ENCODE results near the gene SDC4.

Gene SDC4

GRCh38 chr20:45313065-45313695 is 35.0 kb downstream of the SDC4 start:
- TF ChIP-seq POLR2A (IDR thresholded peaks at IDR 0.05; ENCODE audit: low read length) (no peak), GATA1 (IDR thresholded peaks at IDR 0.05; ENCODE audit: low read depth, low read length) (no peak)
- DNase-seq = no peak

GRCh38 chr20:45312241-45312640 is 36.0 kb downstream of the SDC4 start:
- no peak for TF ChIP-seq GATA1 (IDR thresholded peaks at IDR 0.05; ENCODE audit: low read depth, low read length)
- no peak for TF ChIP-seq POLR2A (IDR thresholded peaks at IDR 0.05; ENCODE audit: low read length)
- DNase-seq = no peak

- TF ChIP-seq GATA1 (IDR thresholded peaks at IDR 0.05; ENCODE audit: low read depth, low read length) = no peak
- no peak for TF ChIP-seq POLR2A (IDR thresholded peaks at IDR 0.05; ENCODE audit: low read length)
- DNase-seq = peak; percentile 58 to 71
These were observed 36.5 kb downstream of the SDC4 start for GRCh38 chr20:45311589-45312211.

- TF ChIP-seq GATA1 (IDR thresholded peaks at IDR 0.05; ENCODE audit: low read depth, low read length) = no peak
- TF ChIP-seq POLR2A (IDR thresholded peaks at IDR 0.05; ENCODE audit: low read length) = no peak
These were observed 39.1 kb downstream of the SDC4 start for GRCh38 chr20:45309075-45309474.

GRCh38 chr20:45308117-45308778 is 40.0 kb downstream of the SDC4 start, which contains the start of gene MATN4:
TSS of gene MATN4 (minus strand) at chr20:45308299. CDS start at chr20:45305582, 2,717 bp downstream.
- no peak for DNase-seq
- TF ChIP-seq POLR2A (IDR thresholded peaks at IDR 0.05; ENCODE audit: low read length) = no peak
- TF ChIP-seq GATA1 (IDR thresholded peaks at IDR 0.05; ENCODE audit: low read depth, low read length) = no peak

More at GRCh38 chr20:45309075-45309474, 39.1 kb downstream of the SDC4 start:
- DNase-seq = no peak

- no peak for DNase-seq
- TF ChIP-seq GATA1 (IDR thresholded peaks at IDR 0.05; ENCODE audit: low read depth, low read length) (no peak), POLR2A (IDR thresholded peaks at IDR 0.05; ENCODE audit: low read length) (no peak)
These were observed 41.1 kb downstream of the SDC4 start for GRCh38 chr20:45307076-45307640.

GRCh38 chr20:45306431-45306982 is 41.7 kb downstream of the SDC4 start, which contains the start of gene RBPJL:
TSS of gene RBPJL (plus strand) at chr20:45306840. CDS start at chr20:45306923, 83 bp downstream.
- peak; percentile 39 to 62 for DNase-seq
- no peak for TF ChIP-seq GATA1 (IDR thresholded peaks at IDR 0.05; ENCODE audit: low read depth, low read length)
- no peak for TF ChIP-seq POLR2A (IDR thresholded peaks at IDR 0.05; ENCODE audit: low read length)

GRCh38 chr20:45305262-45305661 is 43.0 kb downstream of the SDC4 start:
- TF ChIP-seq GATA1 (IDR thresholded peaks at IDR 0.05; ENCODE audit: low read depth, low read length) = no peak
- no peak for TF ChIP-seq POLR2A (IDR thresholded peaks at IDR 0.05; ENCODE audit: low read length)
- no peak for DNase-seq

GRCh38 chr20:45304464-45304999 is 43.7 kb downstream of the SDC4 start:
- TF ChIP-seq POLR2A (IDR thresholded peaks at IDR 0.05; ENCODE audit: low read length) = no peak
- no peak for TF ChIP-seq GATA1 (IDR thresholded peaks at IDR 0.05; ENCODE audit: low read depth, low read length)
- DNase-seq = no peak

- TF ChIP-seq GATA1 (IDR thresholded peaks at IDR 0.05; ENCODE audit: low read depth, low read length) = no peak
- no peak for TF ChIP-seq POLR2A (IDR thresholded peaks at IDR 0.05; ENCODE audit: low read length)
- no peak for DNase-seq
These were observed 44.4 kb downstream of the SDC4 start for GRCh38 chr20:45303586-45304463.

- no peak for TF ChIP-seq GATA1 (IDR thresholded peaks at IDR 0.05; ENCODE audit: low read depth, low read length)
- no peak for TF ChIP-seq POLR2A (IDR thresholded peaks at IDR 0.05; ENCODE audit: low read length)
- no peak for DNase-seq
These were observed 46.4 kb downstream of the SDC4 start for GRCh38 chr20:45301824-45302271.

- peak; percentile 57 to 59 for DNase-seq
- TF ChIP-seq GATA1 (IDR thresholded peaks at IDR 0.05; ENCODE audit: low read depth, low read length) (no peak), POLR2A (IDR thresholded peaks at IDR 0.05; ENCODE audit: low read length) (no peak)
These were observed 47.3 kb downstream of the SDC4 start for GRCh38 chr20:45300961-45301360.

- no peak for DNase-seq
- TF ChIP-seq GATA1 (IDR thresholded peaks at IDR 0.05; ENCODE audit: low read depth, low read length) (no peak), POLR2A (IDR thresholded peaks at IDR 0.05; ENCODE audit: low read length) (no peak)
These were observed 48.4 kb downstream of the SDC4 start for GRCh38 chr20:45299786-45300185.

All from erythroblast (primary cell).